H1 (cell line): ENCODE results near the gene STRA8. TPM values are rescaled to one million over a fixed set of nuclear protein-coding genes. Genes with fewer than 3 reads are reported as not detected.

ENCODE experiments used
- CTCF ChIA-PET: fragments of 300-600 bp; sonication (Branson Sonifier 250); formaldehyde crosslinking; loops from one replicate; lab custom pipeline; 2021; ENCODE audit not compliant: partially characterized antibody; lab: Charles Lee
- POLR2A ChIA-PET: fragments of 300-600 bp; sonication (Branson Sonifier 250); formaldehyde crosslinking; loops from one replicate; lab custom pipeline; 2021; ENCODE audit warnings: inconsistent platforms; ENCODE audit not compliant: partially characterized antibody; lab: Charles Lee
- DNase-seq, 2 experiments: peaks; one replicate each; pipeline versions ENCODE4 v3.0.0 to v3.0.0-alpha.2; 2010 to 2022; ENCODE audit warnings: low spot score in 2 of 2, low read depth in 1 of 2, mixed read lengths in 1 of 2
- FAIRE-seq: peaks from 2 replicates; lab custom pipeline; 2011; peaks lifted over from hg19 to GRCh38; lab: Jason Lieb, UNC
- H2AFZ ChIP-seq: 2 replicates; pipeline ENCODE4 v1.8.1; 2012; ENCODE audit warnings: low read length, inconsistent platforms
- H2AK5ac ChIP-seq: 2 replicates; pipeline ENCODE4 v1.6.1; 2013; ENCODE audit warnings: low read depth, low read length
- H2BK120ac ChIP-seq: replicated peaks from 2 replicates; pipeline ENCODE3; 2013; ENCODE audit warnings: low read depth, low read length, inconsistent platforms
- H2BK12ac ChIP-seq: 2 replicates; pipeline ENCODE4 v1.6.1; 2013; ENCODE audit warnings: low read depth, low read length
- H2BK15ac ChIP-seq: 2 replicates; pipeline ENCODE4 v1.6.1; 2013; ENCODE audit warnings: low read length
- H2BK20ac ChIP-seq: 2 replicates; pipeline ENCODE4 v1.6.1; 2013; ENCODE audit warnings: low read length
- H2BK5ac ChIP-seq: 2 replicates; pipeline ENCODE4 v1.6.1; 2013; ENCODE audit warnings: low read depth, low read length
- H3K14ac ChIP-seq: 2 replicates; pipeline ENCODE4 v1.6.1; 2013; ENCODE audit warnings: inconsistent platforms; ENCODE audit not compliant: insufficient read length
- H3K18ac ChIP-seq: 2 replicates; pipeline ENCODE4 v1.6.1; 2013; ENCODE audit warnings: low read length; ENCODE audit errors: extremely low read depth
- H3K23ac ChIP-seq: 2 replicates; pipeline ENCODE4 v1.6.1; 2013; ENCODE audit warnings: inconsistent platforms; ENCODE audit not compliant: insufficient read length
- H3K23me2 ChIP-seq: 2 replicates; pipeline ENCODE4 v1.6.1; 2013; ENCODE audit warnings: low read depth, low read length
- H3K27ac ChIP-seq: 2 replicates; pipeline ENCODE4 v1.6.1; 2011; ENCODE audit warnings: low read depth, low read length, inconsistent platforms
- H3K27me3 ChIP-seq, 4 experiments: replicated peaks in 1 of 4; 1 replicate in 1 of 4; 2 replicates in 3 of 4; pipeline versions ENCODE4 v1.6.1 to v1.8.1; 2011 to 2013; ENCODE audit warnings: low read length in 3 of 4, mild to moderate bottlenecking in 3 of 4, inconsistent platforms in 2 of 4, mixed read lengths in 2 of 4, moderate library complexity in 1 of 4; ENCODE audit not compliant: control insufficient read depth in 3 of 4, insufficient read depth in 3 of 4; ENCODE audit errors: extremely low read depth in 1 of 4
- H3K36me3 ChIP-seq, 4 experiments: 2 replicates each; pipeline versions ENCODE4 v1.6.1 to v1.8.1; 2011 to 2013; ENCODE audit warnings: mild to moderate bottlenecking in 4 of 4, low read length in 3 of 4, moderate library complexity in 2 of 4, control low read depth in 1 of 4, inconsistent platforms in 1 of 4; ENCODE audit not compliant: insufficient read depth in 4 of 4, control insufficient read depth in 2 of 4
- H3K4ac ChIP-seq: replicated peaks from 2 replicates; pipeline ENCODE3; 2013; ENCODE audit warnings: low read length, low read depth, mixed read lengths, inconsistent platforms; ENCODE audit not compliant: insufficient read length
- H3K4me1 ChIP-seq, 4 experiments: replicated peaks in 1 of 4; 1 replicate in 1 of 4; 2 replicates in 3 of 4; pipeline versions ENCODE4 v1.6.1 to v1.8.1; 2011 to 2013; ENCODE audit warnings: low read length in 3 of 4, inconsistent platforms in 2 of 4, mixed read lengths in 1 of 4; ENCODE audit not compliant: insufficient read depth in 4 of 4, control insufficient read depth in 3 of 4
- H3K4me2 ChIP-seq, 2 experiments: 2 replicates each; pipeline versions ENCODE4 v1.6.1 to v1.8.1; 2011 to 2013; ENCODE audit warnings: low read depth in 2 of 2, low read length in 2 of 2, control low read depth in 1 of 2, inconsistent platforms in 1 of 2, mild to moderate bottlenecking in 1 of 2; ENCODE audit not compliant: insufficient read depth in 1 of 2
- H3K4me3 ChIP-seq, 4 experiments: fragments of 200-600, 300-600 bp in 1 of 4; sonication (generic), shearing (Covaris generic), sonication (Bioruptor Twin) in 1 of 4; 2 replicates each; pipeline versions ENCODE4 v1.5.1 to v1.8.1; 2011 to 2016; ENCODE audit warnings: low read length in 4 of 4, low read depth in 3 of 4, control low read depth in 2 of 4, inconsistent platforms in 2 of 4, mild to moderate bottlenecking in 2 of 4, mixed read lengths in 1 of 4, moderate library complexity in 1 of 4; ENCODE audit not compliant: insufficient read depth in 2 of 4; ENCODE audit errors: extremely low read depth in 1 of 4
- H3K56ac ChIP-seq: replicated peaks from 2 replicates; pipeline ENCODE3; 2013; ENCODE audit warnings: low read depth, mild to moderate bottlenecking, mixed read lengths, low read length, inconsistent platforms; ENCODE audit not compliant: insufficient read length
- H3K79me1 ChIP-seq: 2 replicates; pipeline ENCODE4 v1.6.1; 2013; ENCODE audit warnings: low read depth, low read length, control low read depth
- H3K79me2 ChIP-seq, 2 experiments: 2 replicates each; pipeline versions ENCODE4 v1.6.1 to v1.8.1; 2012 to 2013; ENCODE audit warnings: low read length in 2 of 2, mild to moderate bottlenecking in 2 of 2, inconsistent platforms in 1 of 2; ENCODE audit not compliant: insufficient read depth in 2 of 2, control insufficient read depth in 1 of 2
- H3K9ac ChIP-seq, 4 experiments: replicated peaks in 1 of 4; 1 replicate in 1 of 4; 2 replicates in 3 of 4; pipeline versions ENCODE4 v1.6.1 to v1.8.1; 2011 to 2013; ENCODE audit warnings: low read depth in 3 of 4, low read length in 3 of 4, control low read depth in 2 of 4, mild to moderate bottlenecking in 2 of 4, moderate library complexity in 2 of 4, inconsistent platforms in 1 of 4; ENCODE audit errors: extremely low read depth in 1 of 4
- H3K9me3 ChIP-seq, 2 experiments: 2 replicates each; pipeline versions ENCODE4 v1.6.1 to v1.8.1; 2012 to 2013; ENCODE audit warnings: mild to moderate bottlenecking in 2 of 2, moderate library complexity in 2 of 2, control low read depth in 1 of 2, inconsistent platforms in 1 of 2, low read depth in 1 of 2, low read length in 1 of 2, mixed read lengths in 1 of 2; ENCODE audit not compliant: insufficient read depth in 2 of 2
- H4K20me1 ChIP-seq, 2 experiments: replicated peaks in 1 of 2; 2 replicates each; pipeline versions ENCODE3 to v1.8.1; 2011 to 2013; ENCODE audit warnings: inconsistent platforms in 2 of 2, low read length in 2 of 2, mild to moderate bottlenecking in 1 of 2; ENCODE audit not compliant: insufficient read depth in 2 of 2, control insufficient read depth in 1 of 2
- H4K5ac ChIP-seq: 2 replicates; pipeline ENCODE4 v1.6.1; 2013; ENCODE audit warnings: low read length, low read depth, mixed read lengths, inconsistent platforms; ENCODE audit not compliant: insufficient read length
- H4K8ac ChIP-seq: 2 replicates; pipeline ENCODE4 v1.8.0; 2013; ENCODE audit warnings: mild to moderate bottlenecking, moderate library complexity, low read length, inconsistent platforms; ENCODE audit not compliant: insufficient read depth; ENCODE audit errors: extremely low read depth
- H4K91ac ChIP-seq: replicated peaks from 2 replicates; pipeline ENCODE3; 2013; ENCODE audit warnings: low read length, mixed read lengths, inconsistent platforms; ENCODE audit not compliant: insufficient read length
- ATF3 ChIP-seq: IDR thresholded peaks from 2 replicates; pipeline ENCODE4 v1.6.1; 2011; ENCODE audit warnings: low read depth, mild to moderate bottlenecking, low read length; ENCODE audit not compliant: insufficient read depth
- BCL11A ChIP-seq, 2 experiments: IDR thresholded peaks; one replicate each; pipeline ENCODE4 v1.6.1; 2011; ENCODE audit warnings: low read depth in 2 of 2, low read length in 2 of 2, mild to moderate bottlenecking in 2 of 2
- CEBPB ChIP-seq: IDR thresholded peaks from 2 replicates; pipeline ENCODE4 v1.6.1; 2012; ENCODE audit warnings: low read depth, low read length
- CHD2 ChIP-seq: IDR thresholded peaks from 2 replicates; pipeline ENCODE4 v1.6.1; 2012; ENCODE audit warnings: low read length, improper control_type of control experiment
- CREB1 ChIP-seq: IDR thresholded peaks from 2 replicates; pipeline ENCODE4 v1.6.1; 2012; ENCODE audit warnings: inconsistent platforms
- CTCF ChIP-seq, 3 experiments: IDR thresholded peaks; 1 replicate in 2 of 3; 2 replicates in 1 of 3; pipeline versions ENCODE4 v1.5.1 to v1.6.1; 2011; ENCODE audit warnings: low read length in 3 of 3, mild to moderate bottlenecking in 3 of 3, inconsistent platforms in 2 of 3, low read depth in 1 of 3, moderate library complexity in 1 of 3; ENCODE audit not compliant: insufficient read depth in 1 of 3; ENCODE audit errors: control extremely low read depth in 1 of 3
- JUND ChIP-seq: IDR thresholded peaks from 2 replicates; pipeline ENCODE4 v1.6.1; 2011; ENCODE audit warnings: mild to moderate bottlenecking, improper control_type of control experiment, low read length
- RAD21 ChIP-seq, 2 experiments: IDR thresholded peaks in 1 of 2; conservative IDR thresholded peaks in 1 of 2; 2 replicates each; pipeline ENCODE4 v1.6.1; 2011; ENCODE audit warnings: low read depth in 2 of 2, low read length in 2 of 2, improper control_type of control experiment in 1 of 2, inconsistent platforms in 1 of 2, mild to moderate bottlenecking in 1 of 2, moderate library complexity in 1 of 2
- TEAD4 ChIP-seq: IDR thresholded peaks from 2 replicates; pipeline ENCODE4 v1.6.1; 2012; ENCODE audit warnings: low read depth, low read length, inconsistent platforms, mixed read lengths
- YY1 ChIP-seq: IDR thresholded peaks from 2 replicates; pipeline ENCODE4 v1.6.1; 2011; ENCODE audit warnings: low read depth, mild to moderate bottlenecking, low read length
- WGBS, 2 experiments: shearing (Covaris generic) in 1 of 2; methylation state at CpG; one replicate each; pipeline versions ENCODE4 v1.1.6 to v1.1.7; 2013 to 2015; ENCODE audit warnings: low lambda C conversion rate in 2 of 2, mixed read lengths in 2 of 2, inconsistent platforms in 1 of 2, low coverage in 1 of 2, missing lambda C conversion rate in 1 of 2; ENCODE audit not compliant: insufficient replicate concordance in 2 of 2, insufficient coverage in 1 of 2, insufficient read length in 1 of 2; ENCODE audit errors: extremely low coverage in 1 of 2, missing lambda C conversion rate in 1 of 2; 5-methylcytosine and 5-hydroxymethylcytosine counted together
- polyA plus RNA-seq, 7 experiments: library from polyadenylated mRNA; depleted of rRNA in 3 of 7; stranded (reverse) in 5 of 7; unstranded in 2 of 7; fragments of >200 nt in 5 of 7; fragments of 200-250 nt in 2 of 7; gene quantifications; 1 replicate in 5 of 7; 2 replicates in 1 of 7; 4 replicates in 1 of 7; pipeline versions ENCODE4 v1.2.1 to v1.2.3, GENCODE V29; 2011 to 2013; ENCODE audit warnings: missing spikeins in 2 of 7, mixed read lengths in 2 of 7
- total RNA-seq: library from RNA; stranded (reverse); fragmentation: NEBNext Ultra II Directional; extraction: Animal tissue kit (Norgen Biotek cat#: 25700); gene quantifications from 2 replicates; pipeline ENCODE4 v1.2.1, GENCODE V29; 2021

STRA8 gene
- total and polyA plus RNA-seq, 2 of the 8 experiments (the other 6 are each of a cell fraction or from before 2014, with no cell fraction given), result not detected

GRCh38 chr7:135281363-135281949, 47.8 kb downstream of the STRA8 start:
- no peak overlapping the region for H3K4me3 ChIP-seq
- H3K9ac ChIP-seq, result no peak overlapping the region
- H3K27me3 ChIP-seq, result no peaks in the 10 kb centered on the region
- H3K4me2 ChIP-seq, result no peak overlapping the region
- no peak overlapping the region for H3K27ac ChIP-seq
- H4K5ac ChIP-seq, result no peak overlapping the region
- no peak overlapping the region for H4K8ac ChIP-seq
- H3K23me2 ChIP-seq, result no peaks in the 10 kb centered on the region
- 31% methylated on average over 7 of the region's 7 CpGs; no CpG with 5 or more reads in 1 of the 2 experiments for WGBS, 2 experiments
- no peaks in the 10 kb centered on the region for H3K36me3 ChIP-seq
- DNase-seq (peak; percentile 36 to 83), FAIRE-seq (peak; percentile 99)
- ChIA-PET CTCF (interaction anchor here (0.8 to 6.5 kb wide), 35 partner anchors 9 to 364 kb away, joined by 3 to 171 read pairs (median 7); no protein-coding TSS in a partner anchor), POLR2A (interaction anchor here (1.9 kb wide), 1 partner anchor 54 kb away, joined by 9 read pairs; no protein-coding TSS in a partner anchor)
- no peak overlapping the region for H3K4ac ChIP-seq
- H2BK20ac ChIP-seq, result no peak overlapping the region
- no peak overlapping the region for H2AK5ac ChIP-seq
- no peak overlapping the region for H2AFZ ChIP-seq
- H2BK12ac ChIP-seq, result no peak overlapping the region
- H4K20me1 ChIP-seq, result no peaks in the 10 kb centered on the region
- H3K4me1 ChIP-seq, result no peaks in the 10 kb centered on the region
- H3K18ac ChIP-seq, result no peak overlapping the region
- no peaks in the 10 kb centered on the region for H3K79me1 ChIP-seq
- H2BK120ac ChIP-seq, result no peak overlapping the region
- no peak overlapping the region for H2BK5ac ChIP-seq
- H3K56ac ChIP-seq, result no peak overlapping the region
- H4K91ac ChIP-seq, result no peak overlapping the region
- no peaks in the 10 kb centered on the region for H3K79me2 ChIP-seq
- TF ChIP-seq BCL11A (IDR thresholded peaks at IDR 0.05; ENCODE audit: low read depth in 2 of 2, low read length in 2 of 2) (no peak), CREB1 (peak; percentile 20; the same call in 1 of the 2 replicates), CHD2 (peak; percentile 47; the same call in 1 of the 2 replicates), JUND (0 out of 2 replicates have a peak, but pooled peaks have one; percentile 35), TEAD4 (no peak), ATF3 (0 out of 2 replicates have a peak, but pooled peaks have one; percentile 50), RAD21 (IDR thresholded peaks at IDR 0.05 in 1 of 2, conservative IDR thresholded peaks at IDR 0.05 in 1 of 2; ENCODE audit: low read depth in 2 of 2, low read length in 2 of 2) (peak; percentile 100), CTCF (IDR thresholded peaks at IDR 0.05; ENCODE audit: control extremely low read depth in 1 of 3, insufficient read depth in 1 of 3, low read depth in 1 of 3, low read length in 3 of 3) (peak; percentile 80 to 100 (median 99)), YY1 (peak; percentile 83), CEBPB (peak; percentile 40; the same call in 1 of the 2 replicates)
- no peak overlapping the region for H2BK15ac ChIP-seq
- no peak overlapping the region for H3K14ac ChIP-seq
- no peaks in the 10 kb centered on the region for H3K9me3 ChIP-seq
- H3K23ac ChIP-seq, result no peak overlapping the region
